ENCODE measurements around the gene RPUSD3. TPM values are rescaled to one million over a fixed set of nuclear protein-coding genes. Genes with fewer than 3 reads are reported as not detected.

Gene RPUSD3
- total RNA-seq, 1 donor, result 25.8 TPM

GRCh38 chr3:9803494-9803893, 40.3 kb downstream of the RPUSD3 start:
- no peak for TF ChIP-seq CTCF (IDR thresholded peaks at IDR 0.05; ENCODE audit: insufficient read depth, low read length)
- H3K4me3 ChIP-seq (ENCODE audit: low read depth, low read length), result no peak overlapping the region
- no peak for DNase-seq (ENCODE audit: low read depth)

- no peak overlapping the region for H3K4me3 ChIP-seq (ENCODE audit: low read depth, low read length)
- peak; percentile 14 for TF ChIP-seq CTCF (IDR thresholded peaks at IDR 0.05; ENCODE audit: insufficient read depth, low read length)
- DNase-seq (ENCODE audit: low read depth), result no peak
Measured at GRCh38 chr3:9800529-9800928, 43.3 kb downstream of the RPUSD3 start.

GRCh38 chr3:9797196-9797945, 46.4 kb downstream of the RPUSD3 start:
- TF ChIP-seq CTCF (IDR thresholded peaks at IDR 0.05; ENCODE audit: insufficient read depth, low read length), result no peak
- DNase-seq (ENCODE audit: low read depth), result no peak
- H3K4me3 ChIP-seq (ENCODE audit: low read depth, low read length), result no peak overlapping the region

- no peak for TF ChIP-seq CTCF (IDR thresholded peaks at IDR 0.05; ENCODE audit: insufficient read depth, low read length)
- no peak overlapping the region for H3K4me3 ChIP-seq (ENCODE audit: low read depth, low read length)
- DNase-seq (ENCODE audit: low read depth), result no peak
Measured at GRCh38 chr3:9795207-9795606, 48.6 kb downstream of the RPUSD3 start.

- TF ChIP-seq CTCF (IDR thresholded peaks at IDR 0.05; ENCODE audit: insufficient read depth, low read length), result no peak
- DNase-seq (ENCODE audit: low read depth), result no peak
- H3K4me3 ChIP-seq (ENCODE audit: low read depth, low read length), result no peak overlapping the region
Measured at GRCh38 chr3:9794400-9794799, 49.4 kb downstream of the RPUSD3 start.

GRCh38 chr3:9793161-9793781, 50.5 kb downstream of the RPUSD3 start:
- peak; percentile 52 for DNase-seq (ENCODE audit: low read depth)
- peak overlapping the region; percentile 99 for H3K4me3 ChIP-seq (ENCODE audit: low read depth, low read length)
- peak; percentile 15 for TF ChIP-seq CTCF (IDR thresholded peaks at IDR 0.05; ENCODE audit: insufficient read depth, low read length)

Measured in fibroblast of the aortic adventitia (primary cell).